Muscle of leg (tissue), 16 donors: ENCODE results near the gene ZNF474. TPM values are rescaled to one million over a fixed set of nuclear protein-coding genes. Genes with fewer than 3 reads are reported as not detected.
"Not testable (repeated sequence)": the region's sequence is repeated elsewhere in the genome, so short reads cannot be mapped to it uniquely, and the experiment has no call there.

ENCODE experiments used
- DNase-seq: peaks from one replicate; pipeline ENCODE4 v3.0.0; 2013
- H3K27ac ChIP-seq: one replicate; pipeline ENCODE4 v1.5.1; 2013; ENCODE audit warnings: mild to moderate bottlenecking, low read length, control low read depth
- H3K27me3 ChIP-seq: one replicate; pipeline ENCODE4 v1.6.1; 2013; ENCODE audit warnings: low read length; ENCODE audit not compliant: control insufficient read depth, insufficient read depth
- H3K36me3 ChIP-seq: one replicate; pipeline ENCODE4 v1.6.1; 2013; ENCODE audit warnings: low read length; ENCODE audit not compliant: control insufficient read depth, insufficient read depth
- H3K4me1 ChIP-seq: one replicate; pipeline ENCODE4 v1.6.1; 2013; ENCODE audit warnings: low read length; ENCODE audit not compliant: control insufficient read depth, insufficient read depth
- H3K4me3 ChIP-seq: one replicate; pipeline ENCODE4 v1.5.1; 2013; ENCODE audit warnings: low read length, control low read depth
- H3K9me3 ChIP-seq: replicated peaks from 2 replicates; pipeline ENCODE4 v1.6.1; 2013; ENCODE audit warnings: low read depth, low read length; ENCODE audit not compliant: control insufficient read depth
- WGBS: methylation state at CpG from one replicate; pipeline ENCODE4 v1.1.5; 2013; ENCODE audit warnings: missing lambda C conversion rate; ENCODE audit not compliant: insufficient coverage; 5-methylcytosine and 5-hydroxymethylcytosine counted together
- long read RNA-seq, 11 donors: transcript quantifications; one replicate each; lab custom pipeline, GENCODE V29; 2026
- polyA plus RNA-seq, 8 donors: library from polyadenylated mRNA; unstranded; fragments of 120-200 nt; gene quantifications; one replicate each; pipeline versions ENCODE4 v1.2.1 to v1.2.3, GENCODE V29; 2013; ENCODE audit warnings: inconsistent platforms in 1 of 8, low replicate concordance in 1 of 8; ENCODE audit not compliant: insufficient read length in 8 of 8, insufficient read depth in 1 of 8
- total RNA-seq: library from RNA; stranded (reverse); fragments of 120-200 nt; gene quantifications from one replicate; pipeline ENCODE4 v1.2.4, GENCODE V29; 2013

The ZNF474 gene
- total RNA-seq (0.66 TPM), polyA plus RNA-seq (1 to 10 TPM in 7 of 8 donors, under 1 TPM in 1; 0.96 to 5.1 (median 2.1) TPM)
- long read RNA-seq, donor 1, result 0 reads
- long read RNA-seq, donor 2, partial matches to known transcripts, result 0 of 1 reads
- long read RNA-seq, donor 2, other reads (novel, unspliced or antisense), result 0 of 1 reads
- long read RNA-seq, donor 3, result 0 reads
- long read RNA-seq, donor 4, result 0 reads
- long read RNA-seq, donor 5, partial matches to known transcripts, result 0 of 1 reads
- long read RNA-seq, donor 5, other reads (novel, unspliced or antisense), result 0 of 1 reads
- long read RNA-seq, donor 6, result 0 reads
- long read RNA-seq, donor 7, partial matches to known transcripts, result 0 of 2 reads
- long read RNA-seq, donor 7, other reads (novel, unspliced or antisense), result 0 of 2 reads
- long read RNA-seq, donor 8, result 0 reads
- long read RNA-seq, donor 9, result 0 reads
- long read RNA-seq, donor 10, result 0 reads
- long read RNA-seq, donor 11, partial matches to known transcripts, result 0 of 1 reads
- long read RNA-seq, donor 11, other reads (novel, unspliced or antisense), result 0 of 1 reads

DNA sequence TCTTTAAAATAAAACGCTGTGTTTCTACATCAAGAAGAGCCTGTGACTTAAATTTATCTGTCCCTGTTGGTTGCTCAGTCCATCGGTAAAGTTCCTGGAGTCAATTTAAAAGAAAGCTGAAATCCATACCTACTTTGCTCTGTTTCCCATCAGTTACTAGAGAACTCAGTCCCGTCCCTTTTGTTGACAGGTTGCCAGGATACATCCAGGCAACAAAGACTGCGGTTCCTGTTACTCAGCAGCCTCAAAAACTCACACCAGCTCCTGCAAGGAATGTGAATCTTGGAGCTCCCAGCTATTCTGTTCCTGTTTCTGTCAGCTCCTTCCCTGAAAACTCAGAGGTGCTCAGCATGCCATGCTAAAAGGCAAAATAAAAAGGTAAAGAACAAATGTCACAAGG is at the start of gene ZNF474:
Gene ZNF474 (plus strand): TSS at position 241 of the 400 bp plus-strand sequence. CDS start 22,445 bp downstream, outside the sequence.
- peak; percentile 97 for DNase-seq
- WGBS, result 0% methylated on average over 2 of the region's 4 CpGs
- Histone ChIP-seq H3K4me3 (peak within 1 kb of the TSS; percentile 32), H3K36me3 (no peaks in the 10 kb centered on the region), H3K9me3 (no peaks in the 10 kb centered on the region), H3K27me3 (no peaks in the 10 kb centered on the region), H3K4me1 (peaks cover 20% of the 10 kb centered on the region), H3K27ac (peak within 1 kb of the TSS; percentile 84)

DNA sequence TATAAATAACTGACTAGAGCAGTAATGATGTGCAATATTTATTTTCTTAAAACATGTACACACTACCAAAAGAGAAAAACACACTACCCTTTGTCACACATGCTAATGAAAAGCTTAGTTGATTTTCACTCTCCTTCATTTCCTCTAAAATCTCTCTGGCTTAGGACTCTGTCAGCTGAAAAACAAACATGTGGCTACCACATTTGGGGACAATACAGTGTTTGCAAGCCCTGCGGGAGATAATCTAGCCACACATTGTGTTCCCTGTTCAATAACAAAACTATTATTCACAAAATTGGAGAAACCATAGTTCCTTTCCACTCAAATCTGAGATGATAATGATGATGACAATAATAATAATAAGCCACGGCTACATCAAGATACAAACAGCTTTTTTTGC is 47.8 kb upstream of the ZNF474 start:
- Histone ChIP-seq H3K36me3 (no peaks in the 10 kb centered on the region), H3K27ac (no peak overlapping the region), H3K9me3 (no peaks in the 10 kb centered on the region), H3K27me3 (peaks cover 13% of the 10 kb centered on the region), H3K4me1 (peaks cover 12% of the 10 kb centered on the region), H3K4me3 (no peak overlapping the region)
- no peak for DNase-seq
- WGBS, result no CpG with 5 or more reads among the region's 2 CpGs

DNA sequence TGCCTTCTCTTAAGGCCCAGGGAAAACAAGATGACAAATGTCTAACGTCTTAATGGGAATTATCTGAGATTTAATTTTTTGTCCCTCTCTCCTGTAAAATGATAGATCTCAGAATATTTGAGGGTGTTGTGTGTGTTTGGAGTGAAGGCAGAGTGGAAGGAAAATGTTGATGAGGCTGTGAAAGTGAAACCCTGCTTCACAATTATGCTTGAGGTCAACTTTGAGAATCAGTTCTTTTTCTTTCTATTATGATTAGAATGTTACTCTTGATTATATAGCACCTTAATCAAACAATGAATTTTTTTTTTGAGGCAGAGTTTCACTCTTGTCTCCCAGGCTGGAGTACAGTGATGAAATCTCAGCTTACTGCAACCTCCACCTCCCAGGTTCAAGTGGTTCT is 45.8 kb upstream of the ZNF474 start:
- Histone ChIP-seq H3K4me3 (no peak overlapping the region), H3K9me3 (no peaks in the 10 kb centered on the region), H3K27ac (no peak overlapping the region), H3K36me3 (no peaks in the 10 kb centered on the region), H3K27me3 (no peaks in the 10 kb centered on the region), H3K4me1 (no peaks in the 10 kb centered on the region)
- WGBS, result no CpG with 5 or more reads among the region's 1 CpG
- DNase-seq, result no peak

DNA sequence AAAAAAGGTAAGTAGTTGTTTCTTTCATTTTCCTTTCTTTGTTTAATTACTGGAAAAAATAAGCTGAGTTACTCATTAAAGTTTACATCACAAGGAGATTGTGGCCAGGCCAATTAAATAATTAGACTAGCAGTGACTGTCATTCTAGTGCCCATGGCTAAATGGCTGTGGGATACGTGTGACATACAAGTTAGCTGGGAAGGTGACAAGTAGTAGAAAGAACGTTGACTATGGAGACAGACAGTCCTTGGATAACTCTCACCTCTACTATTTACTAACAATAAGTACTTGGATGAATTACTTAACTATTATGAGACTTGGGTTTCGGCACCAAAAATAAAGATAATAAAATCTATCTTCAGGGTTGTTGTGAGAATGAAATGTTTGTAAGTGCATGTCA is 44.3 kb upstream of the ZNF474 start:
- WGBS, result no CpG with 5 or more reads among the region's 3 CpGs
- no peaks in the 10 kb centered on the region for H3K9me3 ChIP-seq
- H3K4me1 ChIP-seq, result no peaks in the 10 kb centered on the region
- H3K4me3 ChIP-seq, result no peak overlapping the region
- no peaks in the 10 kb centered on the region for H3K36me3 ChIP-seq
- H3K27me3 ChIP-seq, result no peaks in the 10 kb centered on the region
- DNase-seq, result no peak
- no peak overlapping the region for H3K27ac ChIP-seq

DNA sequence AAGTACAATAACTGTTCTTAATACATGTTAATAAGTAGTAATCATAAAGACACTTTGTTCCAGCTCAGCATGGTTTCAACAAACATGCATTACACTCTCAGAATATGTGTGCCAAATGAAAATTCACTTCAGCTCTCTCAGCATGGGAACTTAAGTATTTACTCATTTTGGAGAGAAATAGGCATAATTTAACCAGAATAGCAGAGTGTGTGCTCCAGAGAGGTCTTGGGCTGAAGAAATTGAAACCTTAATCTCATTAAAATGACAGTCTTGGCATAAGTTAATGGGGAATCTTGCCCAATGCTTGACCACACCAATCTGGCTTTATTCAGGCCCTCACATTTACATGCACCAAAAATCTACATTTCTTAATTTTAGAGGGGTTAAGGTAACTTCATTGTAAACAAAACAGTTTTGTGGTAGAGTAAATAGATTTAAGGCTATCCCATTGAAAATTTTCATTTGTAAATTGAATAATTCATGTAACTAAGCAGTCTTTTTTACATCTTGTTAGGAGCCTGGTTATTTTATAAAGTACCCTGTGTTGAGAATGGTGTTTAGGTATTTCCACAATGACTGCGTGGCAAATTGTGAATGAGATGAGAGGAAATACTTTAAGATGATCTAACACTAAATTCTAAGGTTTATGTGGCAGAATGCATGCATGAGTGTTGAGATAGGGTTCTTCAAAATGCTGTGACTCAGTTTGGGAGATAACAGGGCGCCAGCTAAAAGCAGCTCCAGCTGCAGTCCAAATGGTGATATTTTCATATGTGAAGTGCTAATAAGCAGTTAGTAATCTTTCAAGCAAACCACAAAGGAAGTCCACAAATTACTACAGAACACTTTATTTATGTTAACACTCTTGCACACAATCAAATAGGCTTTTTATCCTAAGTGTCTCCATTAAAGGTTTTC is 40.0 kb upstream of the ZNF474 start:
- Histone ChIP-seq H3K27me3 (no peaks in the 10 kb centered on the region), H3K4me3 (no peak overlapping the region), H3K9me3 (no peaks in the 10 kb centered on the region), H3K36me3 (no peaks in the 10 kb centered on the region), H3K27ac (no peak overlapping the region), H3K4me1 (no peaks in the 10 kb centered on the region)
- 80% methylated on average over 1 of the region's 2 CpGs for WGBS
- no peak for DNase-seq

DNA sequence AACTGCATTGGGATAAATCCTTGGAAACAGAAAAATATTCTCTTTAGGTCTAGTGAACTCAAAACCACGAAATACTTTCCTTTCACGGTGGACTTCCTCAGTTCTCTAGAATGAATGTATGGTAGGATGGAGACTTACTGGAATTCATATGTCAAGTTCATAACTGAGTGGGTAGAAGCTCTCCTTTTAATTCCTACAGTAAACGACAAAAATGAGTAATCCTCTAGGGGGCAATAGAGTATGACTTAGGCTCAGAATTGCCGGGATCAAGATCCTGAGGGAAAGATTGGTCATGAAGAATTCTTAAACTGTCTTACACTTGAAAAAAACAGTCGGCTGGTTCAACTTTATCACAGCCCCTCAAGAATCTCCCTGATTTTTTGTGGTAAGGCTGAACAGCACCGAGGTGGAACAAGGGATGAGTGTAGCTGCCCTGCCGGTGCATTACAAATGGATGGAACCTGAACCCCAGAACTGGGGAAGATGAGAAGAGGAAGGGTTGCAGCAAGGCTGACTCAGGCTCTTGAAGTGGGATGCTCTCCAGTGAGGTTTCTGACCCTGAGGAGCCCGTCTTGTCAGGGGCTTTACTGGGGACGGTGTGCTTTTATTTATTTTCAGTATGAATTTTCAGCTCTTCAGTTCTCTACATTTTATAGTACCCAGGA is 37.3 kb upstream of the ZNF474 start:
- DNase-seq, result peak; percentile 53
- no peaks in the 10 kb centered on the region for H3K36me3 ChIP-seq
- H3K4me1 ChIP-seq, result no peaks in the 10 kb centered on the region
- H3K27ac ChIP-seq, result no peak overlapping the region
- H3K4me3 ChIP-seq, result no peak overlapping the region
- H3K27me3 ChIP-seq, result no peaks in the 10 kb centered on the region
- WGBS, result 55% methylated on average over 2 of the region's 9 CpGs
- no peaks in the 10 kb centered on the region for H3K9me3 ChIP-seq

DNA sequence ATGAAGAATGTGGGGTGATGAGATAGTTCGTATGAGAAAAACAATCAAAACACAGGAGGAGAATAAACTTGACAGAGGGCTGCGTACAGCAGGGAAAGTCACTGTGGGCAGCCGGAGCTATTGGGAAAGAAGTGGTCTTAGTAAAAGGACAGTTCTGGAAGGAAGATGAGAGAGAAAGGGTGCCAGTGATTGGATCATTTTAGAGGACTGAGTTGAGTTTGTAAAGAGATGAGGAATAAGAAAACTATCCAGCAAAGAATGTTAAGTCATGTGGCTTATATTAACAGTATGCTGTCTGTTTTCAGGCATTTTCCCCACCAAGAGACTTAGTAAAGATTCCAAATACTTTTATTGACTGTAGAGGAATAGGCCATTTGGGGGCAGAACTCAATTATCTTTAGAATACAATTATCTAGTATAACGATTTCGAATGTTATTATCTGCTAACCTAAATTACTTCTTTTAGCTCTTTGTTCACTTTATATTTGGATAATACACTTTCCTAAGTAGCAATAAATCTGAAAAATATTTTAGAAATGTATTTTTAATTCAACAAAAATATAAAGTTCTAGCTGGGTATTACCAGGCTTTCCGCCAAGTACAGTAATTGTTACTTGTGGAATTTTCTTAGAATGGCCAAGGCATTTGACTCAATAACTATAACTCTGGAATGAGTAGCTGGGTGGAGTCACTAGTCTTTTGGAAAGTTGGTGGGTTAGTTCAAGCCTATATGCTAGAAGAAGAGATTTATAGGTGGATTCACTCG is 35.7 kb upstream of the ZNF474 start:
- peak; percentile 86 for DNase-seq
- H3K9me3 ChIP-seq, result no peaks in the 10 kb centered on the region
- no peaks in the 10 kb centered on the region for H3K27me3 ChIP-seq
- no peak overlapping the region for H3K4me3 ChIP-seq
- WGBS, result 33% methylated on average over 3 of the region's 7 CpGs
- H3K4me1 ChIP-seq, result no peaks in the 10 kb centered on the region
- peak overlapping the region; percentile 59 for H3K27ac ChIP-seq
- no peaks in the 10 kb centered on the region for H3K36me3 ChIP-seq

DNA sequence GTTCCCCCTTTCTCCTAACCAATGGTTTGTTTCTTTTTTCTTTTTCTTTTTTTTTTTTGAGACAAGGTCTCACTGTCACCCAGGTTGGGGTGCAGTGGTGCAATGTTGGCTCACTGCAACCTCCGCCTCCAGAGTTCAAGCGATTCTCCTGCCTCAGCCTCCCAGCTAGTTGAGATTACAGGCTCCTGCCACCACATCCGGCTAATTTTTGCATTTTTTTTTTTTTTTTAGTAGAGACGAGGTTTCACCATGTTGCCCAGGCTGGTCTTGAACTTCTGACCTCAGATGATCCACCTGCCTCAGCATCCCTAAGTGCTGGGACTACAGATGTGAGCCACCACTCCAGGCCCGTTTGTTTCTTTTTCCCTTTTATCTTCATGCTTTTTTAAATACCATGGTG is 35.1 kb upstream of the ZNF474 start:
- not testable (repeated sequence) for DNase-seq, H3K9me3 ChIP-seq, H3K4me1 ChIP-seq, H3K4me3 ChIP-seq, H3K27me3 ChIP-seq, H3K36me3 ChIP-seq
- peak overlapping the region; percentile 59 for H3K27ac ChIP-seq
- WGBS, result 100% methylated on average over 1 of the region's 5 CpGs

DNA sequence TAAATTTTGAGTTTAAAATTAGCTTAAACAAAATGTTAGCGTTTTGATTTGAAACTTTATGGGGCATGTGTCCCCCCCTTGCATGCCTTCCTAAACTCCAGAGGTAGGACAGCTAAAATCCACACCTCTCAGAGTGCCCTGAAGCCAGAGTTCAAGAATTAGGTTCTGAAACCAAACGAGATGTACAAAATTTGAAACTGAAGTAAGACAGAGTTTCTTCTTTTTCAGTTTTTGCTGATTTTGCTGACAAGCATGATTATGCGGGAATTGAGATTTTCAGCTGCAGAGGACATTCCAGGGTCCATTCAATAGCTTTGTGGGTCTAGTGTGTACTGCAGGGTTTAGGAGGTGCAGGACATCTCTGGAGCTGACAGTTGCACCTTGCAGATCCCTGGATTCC is 34.2 kb upstream of the ZNF474 start:
- no peak for DNase-seq
- Histone ChIP-seq H3K4me1 (no peaks in the 10 kb centered on the region), H3K9me3 (no peaks in the 10 kb centered on the region), H3K27ac (no peak overlapping the region), H3K27me3 (no peaks in the 10 kb centered on the region), H3K4me3 (no peak overlapping the region), H3K36me3 (no peaks in the 10 kb centered on the region)
- WGBS, result 67% methylated on average over 2 of the region's 3 CpGs
